ENCODE measurements around the gene SEMA3C.

The SEMA3C gene

DNA sequence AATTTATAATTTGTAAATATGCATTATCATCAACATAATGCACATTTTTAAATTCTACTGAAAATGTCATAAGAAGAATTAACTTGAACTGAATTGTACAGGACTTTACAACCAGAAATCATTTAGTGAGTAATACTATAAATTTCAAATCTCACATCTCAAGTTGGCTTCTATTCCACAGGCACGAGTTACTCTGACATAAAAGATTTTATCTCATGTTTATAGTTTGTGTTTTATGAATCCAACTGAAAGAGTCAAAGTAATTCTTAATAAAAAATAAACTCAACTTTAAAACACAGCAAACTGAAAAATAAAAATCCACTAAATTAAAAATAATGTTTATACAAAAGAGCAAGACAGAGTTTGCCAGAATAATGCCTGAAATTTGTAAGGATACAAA, 151.2 kb downstream of the SEMA3C start:
- H2AFZ ChIP-seq (ENCODE audit: low read length) = no peak overlapping the region
- no peak overlapping the region for H3K4me3 ChIP-seq (ENCODE audit: low read length in 2 of 2)
- H3K79me1 ChIP-seq (ENCODE audit: low read depth, low read length) = no peaks in the 10 kb centered on the region
- DNase-seq (ENCODE audit: low spot score) = no peak
- H3K23ac ChIP-seq (ENCODE audit: low read depth, low read length, poor library complexity) = no peak overlapping the region
- peaks cover 3 to 12% of the 10 kb centered on the region in 2 donors for H3K4me1 ChIP-seq (ENCODE audit: control insufficient read depth in 2 of 2, insufficient read depth in 1 of 2, low read depth in 1 of 2, low read length in 2 of 2)
- no peak overlapping the region for H4K91ac ChIP-seq (ENCODE audit: low read depth, low read length, poor library complexity)
- H3K27ac ChIP-seq (replicated peaks; ENCODE audit: low read length) = no peak overlapping the region
- no peak overlapping the region for H3K18ac ChIP-seq (ENCODE audit: low read length)
- no peaks in the 10 kb centered on the region for H3K27me3 ChIP-seq (ENCODE audit: control insufficient read depth in 3 of 3, insufficient read depth in 3 of 3, low read depth in 1 of 3, low read length in 3 of 3)
- H2BK5ac ChIP-seq (ENCODE audit: low read length) = no peak overlapping the region
- no peak overlapping the region for H2AK5ac ChIP-seq (ENCODE audit: low read depth, low read length)
- no peak overlapping the region for H3K9ac ChIP-seq (ENCODE audit: low read depth, low read length, poor library complexity)
- no peak overlapping the region for H3K4ac ChIP-seq (ENCODE audit: low read length)
- H3K4me2 ChIP-seq (ENCODE audit: insufficient read depth, low read length, poor library complexity, severe bottlenecking) = no peak overlapping the region
- no peak overlapping the region for H3K14ac ChIP-seq (ENCODE audit: low read length)
- H2BK120ac ChIP-seq (ENCODE audit: low read depth, low read length) = no peak overlapping the region
- no peak overlapping the region for H4K8ac ChIP-seq (ENCODE audit: low read depth, low read length)
- no CpG with 5 or more reads among the region's 1 CpG for WGBS, 2 donors (ENCODE audit: extremely low coverage in 2 of 2, insufficient read length in 2 of 2, insufficient replicate concordance in 1 of 2)
- H3K36me3 ChIP-seq (replicated peaks in 1 of 2; ENCODE audit: control insufficient read depth in 2 of 2, insufficient read depth in 2 of 2, low read length in 2 of 2) = no peaks in the 10 kb centered on the region
- H2BK12ac ChIP-seq (ENCODE audit: low read length) = no peak overlapping the region
- H3K9me3 ChIP-seq (replicated peaks in 1 of 2; ENCODE audit: control insufficient read depth in 2 of 2, insufficient read depth in 1 of 2, low read depth in 1 of 2, low read length in 2 of 2) = no peaks in the 10 kb centered on the region
- H2BK15ac ChIP-seq (ENCODE audit: low read length) = no peak overlapping the region

DNA sequence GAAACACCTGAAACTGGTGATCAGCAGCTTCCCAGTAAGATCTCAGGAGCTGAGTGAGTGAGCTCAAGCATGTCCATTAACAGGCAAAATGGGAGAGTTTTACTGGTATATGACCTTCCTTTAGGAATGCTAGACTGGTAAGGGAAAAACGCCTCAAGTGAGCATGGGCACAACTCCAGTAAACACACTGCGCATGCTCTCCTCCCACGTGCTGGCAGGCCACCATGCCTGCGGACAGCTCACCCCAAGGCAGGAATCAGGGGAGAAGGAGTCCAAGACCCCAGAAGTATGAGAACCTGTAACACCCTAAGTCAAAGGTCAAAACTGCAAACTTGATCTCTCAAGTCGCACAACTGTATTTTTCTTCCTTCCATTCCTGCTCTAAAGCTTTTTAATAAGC, 152.1 kb downstream of the SEMA3C start:
- H2BK5ac ChIP-seq (ENCODE audit: low read length) = no peak overlapping the region
- WGBS, 2 donors (ENCODE audit: extremely low coverage in 2 of 2, insufficient read length in 2 of 2, insufficient replicate concordance in 1 of 2) = no CpG with 5 or more reads among the region's 5 CpGs
- no peak overlapping the region for H2BK15ac ChIP-seq (ENCODE audit: low read length)
- no peak overlapping the region for H4K91ac ChIP-seq (ENCODE audit: low read depth, low read length, poor library complexity)
- no peaks in the 10 kb centered on the region for H3K27me3 ChIP-seq (ENCODE audit: control insufficient read depth in 3 of 3, insufficient read depth in 3 of 3, low read depth in 1 of 3, low read length in 3 of 3)
- no peaks in the 10 kb centered on the region for H3K79me1 ChIP-seq (ENCODE audit: low read depth, low read length)
- no peak overlapping the region for H2AFZ ChIP-seq (ENCODE audit: low read length)
- no peak overlapping the region for H3K14ac ChIP-seq (ENCODE audit: low read length)
- no peak overlapping the region for H2AK5ac ChIP-seq (ENCODE audit: low read depth, low read length)
- peaks cover 3 to 12% of the 10 kb centered on the region in 2 donors for H3K4me1 ChIP-seq (ENCODE audit: control insufficient read depth in 2 of 2, insufficient read depth in 1 of 2, low read depth in 1 of 2, low read length in 2 of 2)
- no peak overlapping the region for H3K9ac ChIP-seq (ENCODE audit: low read depth, low read length, poor library complexity)
- no peak overlapping the region for H2BK120ac ChIP-seq (ENCODE audit: low read depth, low read length)
- no peaks in the 10 kb centered on the region for H3K36me3 ChIP-seq (replicated peaks in 1 of 2; ENCODE audit: control insufficient read depth in 2 of 2, insufficient read depth in 2 of 2, low read length in 2 of 2)
- no peak overlapping the region for H3K23ac ChIP-seq (ENCODE audit: low read depth, low read length, poor library complexity)
- H3K4me2 ChIP-seq (ENCODE audit: insufficient read depth, low read length, poor library complexity, severe bottlenecking) = no peak overlapping the region
- no peak overlapping the region for H3K4me3 ChIP-seq (ENCODE audit: low read length in 2 of 2)
- no peaks in the 10 kb centered on the region for H3K9me3 ChIP-seq (replicated peaks in 1 of 2; ENCODE audit: control insufficient read depth in 2 of 2, insufficient read depth in 1 of 2, low read depth in 1 of 2, low read length in 2 of 2)
- no peak overlapping the region for H2BK12ac ChIP-seq (ENCODE audit: low read length)
- no peak for DNase-seq (ENCODE audit: low spot score)
- H3K4ac ChIP-seq (ENCODE audit: low read length) = no peak overlapping the region
- no peak overlapping the region for H3K18ac ChIP-seq (ENCODE audit: low read length)
- H4K8ac ChIP-seq (ENCODE audit: low read depth, low read length) = no peak overlapping the region
- H3K27ac ChIP-seq (replicated peaks; ENCODE audit: low read length) = no peak overlapping the region

DNA sequence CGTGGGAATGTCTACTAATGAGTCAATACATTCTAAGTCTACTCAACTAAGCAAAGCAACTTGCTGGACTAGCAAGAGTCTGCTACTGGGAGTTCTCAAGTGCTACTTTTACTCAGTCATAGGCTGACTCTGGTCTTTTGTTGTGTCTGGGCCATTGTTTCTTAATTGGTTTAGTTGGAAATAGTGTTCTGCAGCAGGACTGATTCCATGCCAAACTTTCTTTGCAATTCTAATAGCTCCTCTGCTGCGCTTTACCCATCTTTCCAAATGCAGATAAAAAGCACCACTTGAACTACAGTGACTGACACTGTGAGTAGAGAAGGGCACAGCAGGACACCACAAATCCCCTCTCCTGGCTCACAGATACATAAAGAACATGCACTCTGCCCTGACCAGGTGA, 154.7 kb downstream of the SEMA3C start:
- H3K4me1 ChIP-seq (ENCODE audit: control insufficient read depth in 2 of 2, insufficient read depth in 1 of 2, low read depth in 1 of 2, low read length in 2 of 2) = peaks cover 3 to 12% of the 10 kb centered on the region in 2 donors
- no peak overlapping the region for H4K91ac ChIP-seq (ENCODE audit: low read depth, low read length, poor library complexity)
- no peak overlapping the region for H4K8ac ChIP-seq (ENCODE audit: low read depth, low read length)
- DNase-seq (ENCODE audit: low spot score) = peak; percentile 38
- no peak overlapping the region for H2BK5ac ChIP-seq (ENCODE audit: low read length)
- H3K18ac ChIP-seq (ENCODE audit: low read length) = no peak overlapping the region
- no CpG with 5 or more reads among the region's 2 CpGs for WGBS, 2 donors (ENCODE audit: extremely low coverage in 2 of 2, insufficient read length in 2 of 2, insufficient replicate concordance in 1 of 2)
- no peak overlapping the region for H3K4ac ChIP-seq (ENCODE audit: low read length)
- H3K9me3 ChIP-seq (replicated peaks in 1 of 2; ENCODE audit: control insufficient read depth in 2 of 2, insufficient read depth in 1 of 2, low read depth in 1 of 2, low read length in 2 of 2) = no peaks in the 10 kb centered on the region
- no peak overlapping the region for H3K14ac ChIP-seq (ENCODE audit: low read length)
- H2AFZ ChIP-seq (ENCODE audit: low read length) = no peak overlapping the region
- no peak overlapping the region for H3K27ac ChIP-seq (replicated peaks; ENCODE audit: low read length)
- H3K4me3 ChIP-seq (ENCODE audit: low read length in 2 of 2) = no peak overlapping the region
- H2BK15ac ChIP-seq (ENCODE audit: low read length) = no peak overlapping the region
- H2AK5ac ChIP-seq (ENCODE audit: low read depth, low read length) = no peak overlapping the region
- no peak overlapping the region for H3K23ac ChIP-seq (ENCODE audit: low read depth, low read length, poor library complexity)
- H3K9ac ChIP-seq (ENCODE audit: low read depth, low read length, poor library complexity) = no peak overlapping the region
- no peak overlapping the region for H3K4me2 ChIP-seq (ENCODE audit: insufficient read depth, low read length, poor library complexity, severe bottlenecking)
- no peaks in the 10 kb centered on the region for H3K36me3 ChIP-seq (replicated peaks in 1 of 2; ENCODE audit: control insufficient read depth in 2 of 2, insufficient read depth in 2 of 2, low read length in 2 of 2)
- H2BK12ac ChIP-seq (ENCODE audit: low read length) = no peak overlapping the region
- no peak overlapping the region for H2BK120ac ChIP-seq (ENCODE audit: low read depth, low read length)
- no peaks in the 10 kb centered on the region for H3K27me3 ChIP-seq (ENCODE audit: control insufficient read depth in 3 of 3, insufficient read depth in 3 of 3, low read depth in 1 of 3, low read length in 3 of 3)
- H3K79me1 ChIP-seq (ENCODE audit: low read depth, low read length) = no peaks in the 10 kb centered on the region

DNA sequence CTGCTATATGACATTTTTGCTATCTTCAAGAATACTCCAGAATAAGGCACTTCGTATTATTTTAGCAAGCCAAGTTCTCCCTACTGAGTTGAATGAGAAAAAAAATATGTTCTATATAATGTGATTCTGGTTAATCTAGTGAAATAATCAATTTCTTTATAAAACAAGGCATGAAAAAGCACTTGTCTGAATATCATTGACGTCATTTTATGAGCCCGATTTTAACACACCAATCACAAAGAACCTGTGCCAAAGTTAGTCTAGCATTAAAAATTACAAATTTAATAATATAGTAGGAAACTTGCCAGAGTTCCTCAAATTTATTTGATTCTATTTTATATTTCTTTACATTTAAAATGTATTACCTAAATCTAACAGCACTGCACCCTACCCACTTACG, 155.1 kb downstream of the SEMA3C start:
- Histone ChIP-seq H3K36me3 (replicated peaks in 1 of 2; ENCODE audit: control insufficient read depth in 2 of 2, insufficient read depth in 2 of 2, low read length in 2 of 2) (no peaks in the 10 kb centered on the region), H2BK5ac (ENCODE audit: low read length) (no peak overlapping the region), H3K23ac (ENCODE audit: low read depth, low read length, poor library complexity) (no peak overlapping the region), H2BK15ac (ENCODE audit: low read length) (no peak overlapping the region), H3K4me2 (ENCODE audit: insufficient read depth, low read length, poor library complexity, severe bottlenecking) (no peak overlapping the region), H2AFZ (ENCODE audit: low read length) (no peak overlapping the region), H3K4me1 (ENCODE audit: control insufficient read depth in 2 of 2, insufficient read depth in 1 of 2, low read depth in 1 of 2, low read length in 2 of 2) (peaks cover 3 to 12% of the 10 kb centered on the region in 2 donors), H4K8ac (ENCODE audit: low read depth, low read length) (no peak overlapping the region), H3K4ac (ENCODE audit: low read length) (no peak overlapping the region), H3K18ac (ENCODE audit: low read length) (no peak overlapping the region), H3K27ac (replicated peaks; ENCODE audit: low read length) (no peak overlapping the region), H2BK12ac (ENCODE audit: low read length) (no peak overlapping the region), H2BK120ac (ENCODE audit: low read depth, low read length) (no peak overlapping the region), H3K27me3 (ENCODE audit: control insufficient read depth in 3 of 3, insufficient read depth in 3 of 3, low read depth in 1 of 3, low read length in 3 of 3) (no peaks in the 10 kb centered on the region), H3K9ac (ENCODE audit: low read depth, low read length, poor library complexity) (no peak overlapping the region), H3K9me3 (replicated peaks in 1 of 2; ENCODE audit: control insufficient read depth in 2 of 2, insufficient read depth in 1 of 2, low read depth in 1 of 2, low read length in 2 of 2) (no peaks in the 10 kb centered on the region), H4K91ac (ENCODE audit: low read depth, low read length, poor library complexity) (no peak overlapping the region), H2AK5ac (ENCODE audit: low read depth, low read length) (no peak overlapping the region), H3K4me3 (ENCODE audit: low read length in 2 of 2) (no peak overlapping the region), H3K14ac (ENCODE audit: low read length) (no peak overlapping the region), H3K79me1 (ENCODE audit: low read depth, low read length) (no peaks in the 10 kb centered on the region)
- DNase-seq (ENCODE audit: low spot score) = no peak
- WGBS, 2 donors (ENCODE audit: extremely low coverage in 2 of 2, insufficient read length in 2 of 2, insufficient replicate concordance in 1 of 2) = no CpG with 5 or more reads among the region's 4 CpGs
